SK-N-SH (cell line): Measurements from ENCODE around the gene MRTFB. TPM values are rescaled to one million over a fixed set of nuclear protein-coding genes. Genes with fewer than 3 reads are reported as not detected.

Experiments used
- CTCF ChIA-PET: fragments of 300-600, 350-600 bp; formaldehyde crosslinking; extraction: SDS; loops from one replicate; lab custom pipeline; 2021; lab: Yijun Ruan, JAX
- POLR2A ChIA-PET: fragments of 350-600 bp; sonication (Branson Sonifier 250); formaldehyde crosslinking; extraction: SDS; loops from one replicate; lab custom pipeline; 2020; ENCODE audit warnings: antibody characterized with exemption, inconsistent platforms; lab: Yijun Ruan, JAX
- DNase-seq: peaks from one replicate; pipeline ENCODE4 v3.0.0; 2012
- H2AFZ ChIP-seq: fragments of 200-600 bp; sonication (generic); 2 replicates; pipeline ENCODE4 v1.8.1; 2016; ENCODE audit warnings: antibody characterized with exemption, mild to moderate bottlenecking, low read depth
- H3F3A ChIP-seq: fragments of 200-600 bp; sonication (generic); replicated peaks from 2 replicates; pipeline ENCODE3; 2016; ENCODE audit warnings: antibody characterized with exemption, mild to moderate bottlenecking; ENCODE audit not compliant: insufficient read depth
- H3K27ac ChIP-seq, 2 experiments: fragments of 200-500 bp in 1 of 2; fragments of 200-600 bp in 1 of 2; sonication (Bioruptor generic) in 1 of 2; sonication (generic), shearing (Covaris generic) in 1 of 2; 2 replicates each; pipeline versions ENCODE4 v1.5.1 to v1.6.1; 2014 to 2016; ENCODE audit warnings: low read depth in 2 of 2, inconsistent platforms in 1 of 2, low read length in 1 of 2, mild to moderate bottlenecking in 1 of 2, mixed read lengths in 1 of 2
- H3K27me3 ChIP-seq: fragments of 200-600 bp; sonication (generic), shearing (Covaris generic); 2 replicates; pipeline ENCODE4 v1.6.1; 2016; ENCODE audit warnings: mixed run types; ENCODE audit not compliant: insufficient read depth
- H3K36me3 ChIP-seq, 2 experiments: fragments of 200-500 bp in 1 of 2; fragments of 200-600 bp in 1 of 2; sonication (Bioruptor generic) in 1 of 2; sonication (generic) in 1 of 2; replicated peaks in 1 of 2; 2 replicates each; pipeline versions ENCODE3 to v1.5.1; 2014 to 2016; ENCODE audit warnings: low read length in 1 of 2, mild to moderate bottlenecking in 1 of 2; ENCODE audit not compliant: insufficient read depth in 2 of 2, control insufficient read depth in 1 of 2
- H3K4me1 ChIP-seq, 2 experiments: fragments of 200-500 bp in 1 of 2; fragments of 200-600 bp in 1 of 2; sonication (Bioruptor generic) in 1 of 2; sonication (generic), shearing (Covaris generic) in 1 of 2; 2 replicates each; pipeline versions ENCODE4 v1.5.1 to v1.6.1; 2014 to 2016; ENCODE audit warnings: low read depth in 1 of 2, low read length in 1 of 2, mixed run types in 1 of 2; ENCODE audit not compliant: insufficient read depth in 2 of 2, control insufficient read depth in 1 of 2
- H3K4me2 ChIP-seq: fragments of 200-600 bp; sonication (generic), shearing (Covaris generic); 2 replicates; pipeline ENCODE4 v1.6.1; 2017; ENCODE audit warnings: mixed run types
- H3K4me3 ChIP-seq, 2 experiments: fragments of 200-500 bp in 1 of 2; fragments of 200-600 bp in 1 of 2; sonication (Bioruptor generic) in 1 of 2; sonication (generic), shearing (Covaris generic) in 1 of 2; 2 replicates each; pipeline versions ENCODE4 v1.5.1 to v1.8.1; 2014 to 2016; ENCODE audit warnings: low read depth in 2 of 2, inconsistent platforms in 1 of 2, low read length in 1 of 2, mild to moderate bottlenecking in 1 of 2, mixed read lengths in 1 of 2, moderate library complexity in 1 of 2
- H3K79me2 ChIP-seq: fragments of 200-600 bp; sonication (generic); 2 replicates; pipeline ENCODE4 v1.8.1; 2017; ENCODE audit warnings: mild to moderate bottlenecking; ENCODE audit not compliant: insufficient read depth
- H3K9ac ChIP-seq: fragments of 200-600 bp; sonication (generic); 2 replicates; pipeline ENCODE4 v1.6.1; 2017; ENCODE audit warnings: mixed run types
- H3K9me2 ChIP-seq: fragments of 200-600 bp; sonication (generic); 2 replicates; pipeline ENCODE4 v1.6.1; 2017; ENCODE audit warnings: mixed run types
- H3K9me3 ChIP-seq: fragments of 200-600 bp; sonication (generic); 2 replicates; pipeline ENCODE4 v1.6.1; 2017; ENCODE audit warnings: mixed run types, mild to moderate bottlenecking, moderate library complexity
- H4K20me1 ChIP-seq: fragments of 200-600 bp; sonication (generic); 2 replicates; pipeline ENCODE4 v1.6.1; 2017; ENCODE audit warnings: mild to moderate bottlenecking, mixed run types; ENCODE audit not compliant: insufficient read depth
- CHD2 ChIP-seq: fragments of 150-350 bp; IDR thresholded peaks from 2 replicates; pipeline ENCODE4 v1.6.1; 2018; ENCODE audit warnings: low read length; ENCODE audit not compliant: partially characterized antibody
- GABPA ChIP-seq: IDR thresholded peaks from 2 replicates; pipeline ENCODE4 v1.4.0; 2012; ENCODE audit warnings: low read depth, mild to moderate bottlenecking
- GATA2 ChIP-seq: sonication (generic); formaldehyde crosslinking; IDR thresholded peaks from 2 replicates; pipeline ENCODE4 v1.5.0; 2020; ENCODE audit warnings: mild to moderate bottlenecking, missing genetic modification reagents
- JUND ChIP-seq: IDR thresholded peaks from 2 replicates; pipeline ENCODE4 v1.4.0; 2012
- MXI1 ChIP-seq: IDR thresholded peaks from 2 replicates; pipeline ENCODE4 v1.6.1; 2012; ENCODE audit warnings: mild to moderate bottlenecking, low read depth, low read length, improper control_type of control experiment
- NRF1 ChIP-seq: IDR thresholded peaks from 2 replicates; pipeline ENCODE4 v1.6.1; 2012; ENCODE audit warnings: low read depth, mild to moderate bottlenecking, low read length
- WGBS: methylation state at CpG from one replicate; pipeline ENCODE4 v1.1.6; 2017; ENCODE audit warnings: low lambda C conversion rate; 5-methylcytosine and 5-hydroxymethylcytosine counted together
- polyA plus RNA-seq, 3 experiments: library from polyadenylated mRNA; depleted of rRNA; stranded (reverse); fragments of >200 nt; gene quantifications; 2 replicates each; pipeline ENCODE4 v1.2.3, GENCODE V29; 2012
- TF ChIP-seq, protein P1 (sequence below): fragments of 200-600 bp; sonication (generic); IDR thresholded peaks from 2 replicates; pipeline ENCODE4 v1.6.1; 2017; ENCODE audit warnings: antibody characterized with exemption, mild to moderate bottlenecking, moderate library complexity
- TF ChIP-seq, protein P2 (sequence below): IDR thresholded peaks from 2 replicates; pipeline ENCODE4 v1.4.0; 2012; ENCODE audit warnings: low read depth, borderline replicate concordance
- TF ChIP-seq, protein P3 (sequence below): IDR thresholded peaks from 2 replicates; pipeline ENCODE4 v1.6.1; 2012; ENCODE audit warnings: mild to moderate bottlenecking, low read depth, low read length, moderate library complexity

Gene MRTFB
- polyA plus RNA-seq, 1 of the 3 experiments (the other 2 are of a cell fraction): 3.3 TPM

DNA sequence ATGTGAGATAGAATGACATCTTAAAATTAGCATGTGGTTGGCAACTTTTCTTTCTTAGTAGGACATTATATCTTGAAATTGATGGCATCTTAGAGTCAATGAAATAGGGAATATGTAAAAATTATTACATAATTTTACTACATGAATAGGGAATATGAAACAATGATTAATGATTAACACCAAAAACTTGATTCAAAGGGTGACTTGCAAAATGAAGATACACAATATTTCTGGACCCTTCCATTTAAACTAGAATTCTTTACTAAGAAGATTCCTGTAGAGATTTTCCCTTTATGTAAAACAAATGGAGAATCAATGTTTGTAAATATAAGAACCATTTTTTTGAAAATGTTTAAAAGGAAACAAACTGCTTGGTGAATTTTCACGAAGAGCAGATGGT, 3.4 kb downstream of the MRTFB start:
- no peaks in the 10 kb centered on the region for H3K27me3 ChIP-seq
- no peak for DNase-seq

More for the DNA sequence above, 3.4 kb downstream of the MRTFB start:
- no peak overlapping the region for H3K4me3 ChIP-seq
- H3K36me3 ChIP-seq: peaks cover 0 to 5% of the 10 kb centered on the region in 2 experiments
- H3K4me2 ChIP-seq: no peak overlapping the region
- peaks cover 30% of the 10 kb centered on the region for H3K79me2 ChIP-seq
- no peak overlapping the region for H2AFZ ChIP-seq
- CTCF ChIA-PET: interaction anchor here (1.2 kb wide), 1 partner anchor 112 kb away, joined by 5 read pairs; no protein-coding TSS in a partner anchor
- TF ChIP-seq, protein P1, sequence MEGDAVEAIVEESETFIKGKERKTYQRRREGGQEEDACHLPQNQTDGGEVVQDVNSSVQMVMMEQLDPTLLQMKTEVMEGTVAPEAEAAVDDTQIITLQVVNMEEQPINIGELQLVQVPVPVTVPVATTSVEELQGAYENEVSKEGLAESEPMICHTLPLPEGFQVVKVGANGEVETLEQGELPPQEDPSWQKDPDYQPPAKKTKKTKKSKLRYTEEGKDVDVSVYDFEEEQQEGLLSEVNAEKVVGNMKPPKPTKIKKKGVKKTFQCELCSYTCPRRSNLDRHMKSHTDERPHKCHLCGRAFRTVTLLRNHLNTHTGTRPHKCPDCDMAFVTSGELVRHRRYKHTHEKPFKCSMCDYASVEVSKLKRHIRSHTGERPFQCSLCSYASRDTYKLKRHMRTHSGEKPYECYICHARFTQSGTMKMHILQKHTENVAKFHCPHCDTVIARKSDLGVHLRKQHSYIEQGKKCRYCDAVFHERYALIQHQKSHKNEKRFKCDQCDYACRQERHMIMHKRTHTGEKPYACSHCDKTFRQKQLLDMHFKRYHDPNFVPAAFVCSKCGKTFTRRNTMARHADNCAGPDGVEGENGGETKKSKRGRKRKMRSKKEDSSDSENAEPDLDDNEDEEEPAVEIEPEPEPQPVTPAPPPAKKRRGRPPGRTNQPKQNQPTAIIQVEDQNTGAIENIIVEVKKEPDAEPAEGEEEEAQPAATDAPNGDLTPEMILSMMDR: no peak
- no peak for TF ChIP-seq CHD2
- TF ChIP-seq GATA2 (CRISPR knock-in tag): no peak
- TF ChIP-seq, protein P2, sequence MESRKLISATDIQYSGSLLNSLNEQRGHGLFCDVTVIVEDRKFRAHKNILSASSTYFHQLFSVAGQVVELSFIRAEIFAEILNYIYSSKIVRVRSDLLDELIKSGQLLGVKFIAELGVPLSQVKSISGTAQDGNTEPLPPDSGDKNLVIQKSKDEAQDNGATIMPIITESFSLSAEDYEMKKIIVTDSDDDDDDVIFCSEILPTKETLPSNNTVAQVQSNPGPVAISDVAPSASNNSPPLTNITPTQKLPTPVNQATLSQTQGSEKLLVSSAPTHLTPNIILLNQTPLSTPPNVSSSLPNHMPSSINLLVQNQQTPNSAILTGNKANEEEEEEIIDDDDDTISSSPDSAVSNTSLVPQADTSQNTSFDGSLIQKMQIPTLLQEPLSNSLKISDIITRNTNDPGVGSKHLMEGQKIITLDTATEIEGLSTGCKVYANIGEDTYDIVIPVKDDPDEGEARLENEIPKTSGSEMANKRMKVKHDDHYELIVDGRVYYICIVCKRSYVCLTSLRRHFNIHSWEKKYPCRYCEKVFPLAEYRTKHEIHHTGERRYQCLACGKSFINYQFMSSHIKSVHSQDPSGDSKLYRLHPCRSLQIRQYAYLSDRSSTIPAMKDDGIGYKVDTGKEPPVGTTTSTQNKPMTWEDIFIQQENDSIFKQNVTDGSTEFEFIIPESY: no peak
- no peak for TF ChIP-seq GABPA
- no peak for TF ChIP-seq MXI1
- TF ChIP-seq NRF1: no peak
- TF ChIP-seq, protein P3, sequence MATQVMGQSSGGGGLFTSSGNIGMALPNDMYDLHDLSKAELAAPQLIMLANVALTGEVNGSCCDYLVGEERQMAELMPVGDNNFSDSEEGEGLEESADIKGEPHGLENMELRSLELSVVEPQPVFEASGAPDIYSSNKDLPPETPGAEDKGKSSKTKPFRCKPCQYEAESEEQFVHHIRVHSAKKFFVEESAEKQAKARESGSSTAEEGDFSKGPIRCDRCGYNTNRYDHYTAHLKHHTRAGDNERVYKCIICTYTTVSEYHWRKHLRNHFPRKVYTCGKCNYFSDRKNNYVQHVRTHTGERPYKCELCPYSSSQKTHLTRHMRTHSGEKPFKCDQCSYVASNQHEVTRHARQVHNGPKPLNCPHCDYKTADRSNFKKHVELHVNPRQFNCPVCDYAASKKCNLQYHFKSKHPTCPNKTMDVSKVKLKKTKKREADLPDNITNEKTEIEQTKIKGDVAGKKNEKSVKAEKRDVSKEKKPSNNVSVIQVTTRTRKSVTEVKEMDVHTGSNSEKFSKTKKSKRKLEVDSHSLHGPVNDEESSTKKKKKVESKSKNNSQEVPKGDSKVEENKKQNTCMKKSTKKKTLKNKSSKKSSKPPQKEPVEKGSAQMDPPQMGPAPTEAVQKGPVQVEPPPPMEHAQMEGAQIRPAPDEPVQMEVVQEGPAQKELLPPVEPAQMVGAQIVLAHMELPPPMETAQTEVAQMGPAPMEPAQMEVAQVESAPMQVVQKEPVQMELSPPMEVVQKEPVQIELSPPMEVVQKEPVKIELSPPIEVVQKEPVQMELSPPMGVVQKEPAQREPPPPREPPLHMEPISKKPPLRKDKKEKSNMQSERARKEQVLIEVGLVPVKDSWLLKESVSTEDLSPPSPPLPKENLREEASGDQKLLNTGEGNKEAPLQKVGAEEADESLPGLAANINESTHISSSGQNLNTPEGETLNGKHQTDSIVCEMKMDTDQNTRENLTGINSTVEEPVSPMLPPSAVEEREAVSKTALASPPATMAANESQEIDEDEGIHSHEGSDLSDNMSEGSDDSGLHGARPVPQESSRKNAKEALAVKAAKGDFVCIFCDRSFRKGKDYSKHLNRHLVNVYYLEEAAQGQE: no peak
- no peak for TF ChIP-seq JUND
- TF ChIP-seq, all 33 proteins: peak for 0
- Histone ChIP-seq H3K9ac (no peak overlapping the region), H3K9me2 (no peaks in the 10 kb centered on the region), H3F3A (no peaks in the 10 kb centered on the region), H3K9me3 (no peaks in the 10 kb centered on the region), H4K20me1 (no peaks in the 10 kb centered on the region), H3K27ac (no peak overlapping the region), H3K4me1 (peaks cover 0 to 7% of the 10 kb centered on the region in 2 experiments; a peak in 2 of 4 replicates)
- POLR2A ChIA-PET: no interaction called here
- 85% methylated on average over 1 of the region's 1 CpG for WGBS
